GM19463 (cell line): ENCODE results near the gene ADCY7.

ENCODE experiments used
- ATAC-seq: cut with Tn5 transposase; IDR thresholded peaks from one replicate; pipeline ENCODE4 v1.9.1; 2021; ENCODE audit warnings: mild to moderate bottlenecking, moderate library complexity; ENCODE audit not compliant: unreplicated experiment

Gene ADCY7

DNA sequence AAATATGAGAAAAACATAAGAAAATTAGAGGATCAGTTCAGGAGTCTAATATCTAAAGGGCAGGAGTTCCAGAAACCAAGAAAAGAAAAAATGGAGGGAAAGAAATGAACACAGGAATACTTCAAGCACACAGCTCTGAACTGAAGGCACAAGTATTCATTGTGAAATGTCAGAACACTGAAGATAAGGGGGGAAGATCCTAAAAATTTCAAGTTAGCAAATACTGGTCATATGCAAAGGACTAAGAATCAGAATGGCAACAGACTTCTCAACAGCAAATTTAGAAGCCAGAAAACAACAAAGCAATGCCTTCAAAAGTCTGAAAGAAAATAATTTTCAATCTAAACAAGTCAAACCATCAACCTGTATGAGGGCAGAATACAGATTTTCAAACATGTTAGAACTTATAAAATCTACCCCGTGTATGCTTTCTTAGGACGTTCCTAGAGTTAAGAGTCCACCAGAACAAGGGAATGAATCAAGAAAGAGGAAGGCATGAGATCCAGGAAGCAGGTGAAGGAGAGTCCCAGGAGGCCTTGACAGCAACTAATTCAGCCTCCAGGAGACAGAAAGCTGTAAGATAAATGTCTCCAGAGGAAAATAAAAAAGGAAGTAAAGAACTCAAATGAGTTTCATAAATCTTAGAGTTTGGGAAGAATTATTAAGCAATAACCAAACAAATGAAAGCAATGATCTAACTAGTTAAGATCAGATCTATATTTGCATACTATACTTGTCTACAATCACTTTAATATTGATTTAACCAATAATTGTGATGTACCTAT is 99.6 kb downstream of the ADCY7 start:
- no peak for ATAC-seq
